H1 (cell line): ENCODE measurements around the gene STRADB. TPM values are rescaled to one million over a fixed set of nuclear protein-coding genes. Genes with fewer than 3 reads are reported as not detected.

Experiments used
- CTCF ChIA-PET: fragments of 300-600 bp; sonication (Branson Sonifier 250); formaldehyde crosslinking; loops from one replicate; lab custom pipeline; 2021; ENCODE audit not compliant: partially characterized antibody; lab: Charles Lee
- POLR2A ChIA-PET: fragments of 300-600 bp; sonication (Branson Sonifier 250); formaldehyde crosslinking; loops from one replicate; lab custom pipeline; 2021; ENCODE audit warnings: inconsistent platforms; ENCODE audit not compliant: partially characterized antibody; lab: Charles Lee
- DNase-seq, 2 experiments: peaks; one replicate each; pipeline versions ENCODE4 v3.0.0 to v3.0.0-alpha.2; 2010 to 2022; ENCODE audit warnings: low spot score in 2 of 2, low read depth in 1 of 2, mixed read lengths in 1 of 2
- FAIRE-seq: peaks from 2 replicates; lab custom pipeline; 2011; peaks lifted over from hg19 to GRCh38; lab: Jason Lieb, UNC
- H2AFZ ChIP-seq: 2 replicates; pipeline ENCODE4 v1.8.1; 2012; ENCODE audit warnings: low read length, inconsistent platforms
- H2AK5ac ChIP-seq: 2 replicates; pipeline ENCODE4 v1.6.1; 2013; ENCODE audit warnings: low read depth, low read length
- H2BK120ac ChIP-seq: replicated peaks from 2 replicates; pipeline ENCODE3; 2013; ENCODE audit warnings: low read depth, low read length, inconsistent platforms
- H2BK12ac ChIP-seq: 2 replicates; pipeline ENCODE4 v1.6.1; 2013; ENCODE audit warnings: low read depth, low read length
- H2BK15ac ChIP-seq: 2 replicates; pipeline ENCODE4 v1.6.1; 2013; ENCODE audit warnings: low read length
- H2BK20ac ChIP-seq: 2 replicates; pipeline ENCODE4 v1.6.1; 2013; ENCODE audit warnings: low read length
- H2BK5ac ChIP-seq: 2 replicates; pipeline ENCODE4 v1.6.1; 2013; ENCODE audit warnings: low read depth, low read length
- H3K14ac ChIP-seq: 2 replicates; pipeline ENCODE4 v1.6.1; 2013; ENCODE audit warnings: inconsistent platforms; ENCODE audit not compliant: insufficient read length
- H3K18ac ChIP-seq: 2 replicates; pipeline ENCODE4 v1.6.1; 2013; ENCODE audit warnings: low read length; ENCODE audit errors: extremely low read depth
- H3K23ac ChIP-seq: 2 replicates; pipeline ENCODE4 v1.6.1; 2013; ENCODE audit warnings: inconsistent platforms; ENCODE audit not compliant: insufficient read length
- H3K23me2 ChIP-seq: 2 replicates; pipeline ENCODE4 v1.6.1; 2013; ENCODE audit warnings: low read depth, low read length
- H3K27ac ChIP-seq: 2 replicates; pipeline ENCODE4 v1.6.1; 2011; ENCODE audit warnings: low read depth, low read length, inconsistent platforms
- H3K27me3 ChIP-seq, 4 experiments: replicated peaks in 1 of 4; 1 replicate in 1 of 4; 2 replicates in 3 of 4; pipeline versions ENCODE4 v1.6.1 to v1.8.1; 2011 to 2013; ENCODE audit warnings: low read length in 3 of 4, mild to moderate bottlenecking in 3 of 4, inconsistent platforms in 2 of 4, mixed read lengths in 2 of 4, moderate library complexity in 1 of 4; ENCODE audit not compliant: control insufficient read depth in 3 of 4, insufficient read depth in 3 of 4; ENCODE audit errors: extremely low read depth in 1 of 4
- H3K36me3 ChIP-seq, 4 experiments: 2 replicates each; pipeline versions ENCODE4 v1.6.1 to v1.8.1; 2011 to 2013; ENCODE audit warnings: mild to moderate bottlenecking in 4 of 4, low read length in 3 of 4, moderate library complexity in 2 of 4, control low read depth in 1 of 4, inconsistent platforms in 1 of 4; ENCODE audit not compliant: insufficient read depth in 4 of 4, control insufficient read depth in 2 of 4
- H3K4ac ChIP-seq: replicated peaks from 2 replicates; pipeline ENCODE3; 2013; ENCODE audit warnings: low read length, low read depth, mixed read lengths, inconsistent platforms; ENCODE audit not compliant: insufficient read length
- H3K4me1 ChIP-seq, 4 experiments: replicated peaks in 1 of 4; 1 replicate in 1 of 4; 2 replicates in 3 of 4; pipeline versions ENCODE4 v1.6.1 to v1.8.1; 2011 to 2013; ENCODE audit warnings: low read length in 3 of 4, inconsistent platforms in 2 of 4, mixed read lengths in 1 of 4; ENCODE audit not compliant: insufficient read depth in 4 of 4, control insufficient read depth in 3 of 4
- H3K4me2 ChIP-seq, 2 experiments: 2 replicates each; pipeline versions ENCODE4 v1.6.1 to v1.8.1; 2011 to 2013; ENCODE audit warnings: low read depth in 2 of 2, low read length in 2 of 2, control low read depth in 1 of 2, inconsistent platforms in 1 of 2, mild to moderate bottlenecking in 1 of 2; ENCODE audit not compliant: insufficient read depth in 1 of 2
- H3K4me3 ChIP-seq, 4 experiments: fragments of 200-600, 300-600 bp in 1 of 4; sonication (generic), shearing (Covaris generic), sonication (Bioruptor Twin) in 1 of 4; 2 replicates each; pipeline versions ENCODE4 v1.5.1 to v1.8.1; 2011 to 2016; ENCODE audit warnings: low read length in 4 of 4, low read depth in 3 of 4, control low read depth in 2 of 4, inconsistent platforms in 2 of 4, mild to moderate bottlenecking in 2 of 4, mixed read lengths in 1 of 4, moderate library complexity in 1 of 4; ENCODE audit not compliant: insufficient read depth in 2 of 4; ENCODE audit errors: extremely low read depth in 1 of 4
- H3K56ac ChIP-seq: replicated peaks from 2 replicates; pipeline ENCODE3; 2013; ENCODE audit warnings: low read depth, mild to moderate bottlenecking, mixed read lengths, low read length, inconsistent platforms; ENCODE audit not compliant: insufficient read length
- H3K79me1 ChIP-seq: 2 replicates; pipeline ENCODE4 v1.6.1; 2013; ENCODE audit warnings: low read depth, low read length, control low read depth
- H3K79me2 ChIP-seq, 2 experiments: 2 replicates each; pipeline versions ENCODE4 v1.6.1 to v1.8.1; 2012 to 2013; ENCODE audit warnings: low read length in 2 of 2, mild to moderate bottlenecking in 2 of 2, inconsistent platforms in 1 of 2; ENCODE audit not compliant: insufficient read depth in 2 of 2, control insufficient read depth in 1 of 2
- H3K9ac ChIP-seq, 4 experiments: replicated peaks in 1 of 4; 1 replicate in 1 of 4; 2 replicates in 3 of 4; pipeline versions ENCODE4 v1.6.1 to v1.8.1; 2011 to 2013; ENCODE audit warnings: low read depth in 3 of 4, low read length in 3 of 4, control low read depth in 2 of 4, mild to moderate bottlenecking in 2 of 4, moderate library complexity in 2 of 4, inconsistent platforms in 1 of 4; ENCODE audit errors: extremely low read depth in 1 of 4
- H3K9me3 ChIP-seq, 2 experiments: 2 replicates each; pipeline versions ENCODE4 v1.6.1 to v1.8.1; 2012 to 2013; ENCODE audit warnings: mild to moderate bottlenecking in 2 of 2, moderate library complexity in 2 of 2, control low read depth in 1 of 2, inconsistent platforms in 1 of 2, low read depth in 1 of 2, low read length in 1 of 2, mixed read lengths in 1 of 2; ENCODE audit not compliant: insufficient read depth in 2 of 2
- H4K20me1 ChIP-seq, 2 experiments: replicated peaks in 1 of 2; 2 replicates each; pipeline versions ENCODE3 to v1.8.1; 2011 to 2013; ENCODE audit warnings: inconsistent platforms in 2 of 2, low read length in 2 of 2, mild to moderate bottlenecking in 1 of 2; ENCODE audit not compliant: insufficient read depth in 2 of 2, control insufficient read depth in 1 of 2
- H4K5ac ChIP-seq: 2 replicates; pipeline ENCODE4 v1.6.1; 2013; ENCODE audit warnings: low read length, low read depth, mixed read lengths, inconsistent platforms; ENCODE audit not compliant: insufficient read length
- H4K8ac ChIP-seq: 2 replicates; pipeline ENCODE4 v1.8.0; 2013; ENCODE audit warnings: mild to moderate bottlenecking, moderate library complexity, low read length, inconsistent platforms; ENCODE audit not compliant: insufficient read depth; ENCODE audit errors: extremely low read depth
- H4K91ac ChIP-seq: replicated peaks from 2 replicates; pipeline ENCODE3; 2013; ENCODE audit warnings: low read length, mixed read lengths, inconsistent platforms; ENCODE audit not compliant: insufficient read length
- EP300 ChIP-seq, 2 experiments: IDR thresholded peaks; 1 replicate in 1 of 2; 2 replicates in 1 of 2; pipeline ENCODE4 v1.6.1; 2011 to 2012; ENCODE audit warnings: low read depth in 2 of 2, low read length in 2 of 2, mild to moderate bottlenecking in 2 of 2, borderline replicate concordance in 1 of 2, inconsistent platforms in 1 of 2, moderate library complexity in 1 of 2
- HDAC6 ChIP-seq: IDR thresholded peaks from one replicate; pipeline ENCODE4 v1.7.1; 2012; ENCODE audit warnings: low read depth, mild to moderate bottlenecking, inconsistent platforms, low read length, moderate library complexity
- RXRA ChIP-seq: IDR thresholded peaks from 2 replicates; pipeline ENCODE4 v1.6.1; 2011; ENCODE audit warnings: low read depth, mild to moderate bottlenecking, low read length, moderate library complexity; ENCODE audit not compliant: insufficient read depth
- SIRT6 ChIP-seq: IDR thresholded peaks from one replicate; pipeline ENCODE4 v1.7.1; 2012; ENCODE audit warnings: low read length, inconsistent platforms
- WGBS, 2 experiments: shearing (Covaris generic) in 1 of 2; methylation state at CpG; one replicate each; pipeline versions ENCODE4 v1.1.6 to v1.1.7; 2013 to 2015; ENCODE audit warnings: low lambda C conversion rate in 2 of 2, mixed read lengths in 2 of 2, inconsistent platforms in 1 of 2, low coverage in 1 of 2, missing lambda C conversion rate in 1 of 2; ENCODE audit not compliant: insufficient replicate concordance in 2 of 2, insufficient coverage in 1 of 2, insufficient read length in 1 of 2; ENCODE audit errors: extremely low coverage in 1 of 2, missing lambda C conversion rate in 1 of 2; 5-methylcytosine and 5-hydroxymethylcytosine counted together
- polyA plus RNA-seq, 7 experiments: library from polyadenylated mRNA; depleted of rRNA in 3 of 7; stranded (reverse) in 5 of 7; unstranded in 2 of 7; fragments of >200 nt in 5 of 7; fragments of 200-250 nt in 2 of 7; gene quantifications; 1 replicate in 5 of 7; 2 replicates in 1 of 7; 4 replicates in 1 of 7; pipeline versions ENCODE4 v1.2.1 to v1.2.3, GENCODE V29; 2011 to 2013; ENCODE audit warnings: missing spikeins in 2 of 7, mixed read lengths in 2 of 7
- total RNA-seq: library from RNA; stranded (reverse); fragmentation: NEBNext Ultra II Directional; extraction: Animal tissue kit (Norgen Biotek cat#: 25700); gene quantifications from 2 replicates; pipeline ENCODE4 v1.2.1, GENCODE V29; 2021
- TF ChIP-seq, protein P1 (sequence below): IDR thresholded peaks from 2 replicates; pipeline ENCODE4 v1.6.1; 2011; ENCODE audit warnings: low read depth, mild to moderate bottlenecking, low read length; ENCODE audit not compliant: insufficient read depth

STRADB gene
- total and polyA plus RNA-seq, 2 of the 8 experiments (the other 6 are each of a cell fraction or from before 2014, with no cell fraction given) = 20.9 to 34.9 TPM

DNA sequence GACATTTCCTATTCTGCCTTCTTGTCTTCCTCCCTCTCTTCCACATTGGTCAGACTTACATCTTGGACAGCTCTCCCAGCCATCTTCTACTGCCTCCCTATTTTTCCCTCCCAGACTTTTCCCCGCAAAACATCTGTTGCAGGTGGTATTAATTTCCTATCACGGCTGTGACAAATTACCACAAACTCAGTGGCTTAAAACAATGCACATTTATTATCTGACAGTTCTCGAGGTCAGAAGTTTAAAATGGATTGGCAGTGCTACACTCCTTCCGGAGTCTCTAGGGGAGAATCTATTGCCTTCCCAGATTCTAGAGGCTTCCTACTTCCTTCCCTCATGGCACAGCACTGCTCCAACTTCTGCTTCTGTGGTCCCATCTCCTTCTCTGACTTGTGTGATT, 33.3 kb downstream of the STRADB start:
- Histone ChIP-seq H2BK20ac (no peak overlapping the region), H4K91ac (no peak overlapping the region), H3K23ac (no peak overlapping the region), H3K14ac (no peak overlapping the region), H4K20me1 (no peaks in the 10 kb centered on the region), H3K56ac (no peak overlapping the region), H2AFZ (no peak overlapping the region), H3K27ac (no peak overlapping the region), H3K4me2 (no peak overlapping the region), H3K9me3 (no peaks in the 10 kb centered on the region), H4K5ac (no peak overlapping the region), H3K27me3 (no peaks in the 10 kb centered on the region), H3K4me1 (0 out of 7 replicates have a peak, but pooled peaks cover 0 to 4% (median 0%) of the 10 kb centered on the region in 4 experiments), H3K4me3 (no peak overlapping the region), H3K18ac (no peak overlapping the region), H3K23me2 (no peaks in the 10 kb centered on the region), H2BK12ac (no peak overlapping the region), H2BK120ac (no peak overlapping the region), H2BK5ac (no peak overlapping the region), H3K79me2 (no peaks in the 10 kb centered on the region), H3K36me3 (0 out of 8 replicates have a peak, but pooled peaks cover 0 to 2% (median 0%) of the 10 kb centered on the region in 4 experiments), H3K9ac (no peak overlapping the region), H3K4ac (no peak overlapping the region), H2AK5ac (no peak overlapping the region), H3K79me1 (no peaks in the 10 kb centered on the region), H4K8ac (no peak overlapping the region), H2BK15ac (no peak overlapping the region)
- FAIRE-seq (no peak), DNase-seq (no peak)
- POLR2A ChIA-PET = no interaction called here
- CTCF ChIA-PET = interaction anchor here (1.0 kb wide), 1 partner anchor 74 kb away, joined by 3 read pairs; no protein-coding TSS in a partner anchor
- 90% methylated on average over 4 of the region's 4 CpGs; no CpG with 5 or more reads in 1 of the 2 experiments for WGBS, 2 experiments
- TF ChIP-seq SIRT6 (no peak), HDAC6 (no peak), RXRA (no peak), EP300 (IDR thresholded peaks at IDR 0.05; ENCODE audit: borderline replicate concordance in 1 of 2, low read depth in 2 of 2, low read length in 2 of 2) (no peak)
- TF ChIP-seq, protein P1, sequence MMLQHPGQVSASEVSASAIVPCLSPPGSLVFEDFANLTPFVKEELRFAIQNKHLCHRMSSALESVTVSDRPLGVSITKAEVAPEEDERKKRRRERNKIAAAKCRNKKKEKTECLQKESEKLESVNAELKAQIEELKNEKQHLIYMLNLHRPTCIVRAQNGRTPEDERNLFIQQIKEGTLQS = no peak
